ENCODE data around the gene RBM19.

DNA sequence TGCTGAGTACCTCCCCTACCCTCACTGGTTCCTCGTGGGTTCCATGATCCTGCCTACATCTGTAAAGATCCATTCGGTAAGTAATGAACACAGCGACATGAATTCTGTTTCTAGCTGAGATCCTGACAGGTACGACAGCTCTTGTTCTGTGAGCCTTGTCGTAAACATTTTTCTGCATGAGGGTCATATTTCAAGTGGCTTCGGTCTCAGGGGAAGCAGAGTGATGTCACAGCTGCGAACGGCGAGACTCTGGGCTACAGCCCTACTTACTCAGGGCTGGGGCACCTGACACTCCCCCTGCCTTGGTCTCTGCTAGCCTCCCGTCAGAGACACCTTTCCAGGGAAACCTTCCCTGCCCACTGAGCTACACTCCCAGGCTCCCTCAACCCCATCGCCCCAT is 85.8 kb downstream of the RBM19 start:
- no peak for TF ChIP-seq EZH2phosphoT487 (IDR thresholded peaks at IDR 0.05; ENCODE audit: borderline replicate concordance, low read length)
- TF ChIP-seq, protein P1, sequence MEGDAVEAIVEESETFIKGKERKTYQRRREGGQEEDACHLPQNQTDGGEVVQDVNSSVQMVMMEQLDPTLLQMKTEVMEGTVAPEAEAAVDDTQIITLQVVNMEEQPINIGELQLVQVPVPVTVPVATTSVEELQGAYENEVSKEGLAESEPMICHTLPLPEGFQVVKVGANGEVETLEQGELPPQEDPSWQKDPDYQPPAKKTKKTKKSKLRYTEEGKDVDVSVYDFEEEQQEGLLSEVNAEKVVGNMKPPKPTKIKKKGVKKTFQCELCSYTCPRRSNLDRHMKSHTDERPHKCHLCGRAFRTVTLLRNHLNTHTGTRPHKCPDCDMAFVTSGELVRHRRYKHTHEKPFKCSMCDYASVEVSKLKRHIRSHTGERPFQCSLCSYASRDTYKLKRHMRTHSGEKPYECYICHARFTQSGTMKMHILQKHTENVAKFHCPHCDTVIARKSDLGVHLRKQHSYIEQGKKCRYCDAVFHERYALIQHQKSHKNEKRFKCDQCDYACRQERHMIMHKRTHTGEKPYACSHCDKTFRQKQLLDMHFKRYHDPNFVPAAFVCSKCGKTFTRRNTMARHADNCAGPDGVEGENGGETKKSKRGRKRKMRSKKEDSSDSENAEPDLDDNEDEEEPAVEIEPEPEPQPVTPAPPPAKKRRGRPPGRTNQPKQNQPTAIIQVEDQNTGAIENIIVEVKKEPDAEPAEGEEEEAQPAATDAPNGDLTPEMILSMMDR (IDR thresholded peaks at IDR 0.05; ENCODE audit: low read depth, low read length, poor library complexity, severe bottlenecking), result no peak
